GM12878 (cell line): ENCODE data around the gene SOCS1. TPM values are rescaled to one million over a fixed set of nuclear protein-coding genes. Genes with fewer than 3 reads are reported as not detected.

Experiments used
- BCL3 ChIP-seq: IDR thresholded peaks from 2 replicates; pipeline ENCODE4 v1.6.1; 2011; ENCODE audit warnings: borderline replicate concordance, low read depth, mild to moderate bottlenecking, moderate library complexity, low read length; ENCODE audit not compliant: insufficient read depth, poor library complexity, severe bottlenecking
- CHD2 ChIP-seq: IDR thresholded peaks from 2 replicates; pipeline ENCODE4 v1.6.1; 2011; ENCODE audit warnings: low read depth, low read length, improper control_type of control experiment, borderline replicate concordance
- CREM ChIP-seq: IDR thresholded peaks from 2 replicates; pipeline ENCODE4 v1.6.1; 2014; ENCODE audit warnings: antibody characterized with exemption, low read depth
- DPF2 ChIP-seq: fragments of 450-650 bp; IDR thresholded peaks from 2 replicates; pipeline ENCODE4 v1.6.1; 2017; ENCODE audit warnings: mild to moderate bottlenecking
- EGR1 ChIP-seq, 2 experiments: IDR thresholded peaks; 1 replicate in 1 of 2; 2 replicates in 1 of 2; pipeline ENCODE4 v1.6.1; 2011 to 2012; ENCODE audit warnings: low read depth in 2 of 2, low read length in 2 of 2, borderline replicate concordance in 1 of 2, mild to moderate bottlenecking in 1 of 2, moderate library complexity in 1 of 2
- FOS ChIP-seq: IDR thresholded peaks from 3 replicates; pipeline ENCODE4 v1.6.1; 2011; ENCODE audit warnings: borderline replicate concordance; ENCODE audit not compliant: insufficient read length; ENCODE audit errors: extremely low read depth
- HCFC1 ChIP-seq: fragments of 150-350 bp; IDR thresholded peaks from 2 replicates; pipeline ENCODE4 v1.6.1; 2014; ENCODE audit warnings: low read length
- IRF3 ChIP-seq: fragments of 450-650 bp; IDR thresholded peaks from 2 replicates; pipeline ENCODE4 v1.6.1; 2014; ENCODE audit warnings: mild to moderate bottlenecking
- JUND ChIP-seq: IDR thresholded peaks from 2 replicates; pipeline ENCODE4 v1.6.1; 2012; ENCODE audit warnings: low read depth, mild to moderate bottlenecking, low read length, improper control_type of control experiment, moderate library complexity
- NR2C2 ChIP-seq: IDR thresholded peaks from 2 replicates; pipeline ENCODE4 v1.6.1; 2011; ENCODE audit warnings: borderline replicate concordance, low read depth; ENCODE audit not compliant: control insufficient read depth, insufficient read length
- PKNOX1 ChIP-seq: fragments of 450-650 bp; IDR thresholded peaks from 2 replicates; pipeline ENCODE4 v1.6.1; 2016; ENCODE audit warnings: mild to moderate bottlenecking
- POLR2A ChIP-seq: IDR thresholded peaks from 2 replicates; pipeline ENCODE4 v1.6.1; 2011; ENCODE audit warnings: low read depth, mild to moderate bottlenecking, low read length
- POU2F2 ChIP-seq: IDR thresholded peaks from 3 replicates; pipeline ENCODE4 v1.6.1; 2011; ENCODE audit warnings: low read depth, mild to moderate bottlenecking, low read length, borderline replicate concordance
- RB1 ChIP-seq: fragments of 450-650 bp; formaldehyde crosslinking; IDR thresholded peaks from 2 replicates; pipeline ENCODE4 v1.6.1; 2017; ENCODE audit warnings: mild to moderate bottlenecking, borderline replicate concordance
- SP1 ChIP-seq: IDR thresholded peaks from one replicate; pipeline ENCODE4 v1.6.1; 2011; ENCODE audit warnings: low read depth, low read length
- SUZ12 ChIP-seq: fragments of 200-600 bp; sonication (generic); IDR thresholded peaks from one replicate; pipeline ENCODE4 v1.6.1; 2018; ENCODE audit warnings: antibody characterized with exemption, mild to moderate bottlenecking; ENCODE audit not compliant: unreplicated experiment
- YY1 ChIP-seq: IDR thresholded peaks from 2 replicates; pipeline ENCODE4 v1.6.1; 2011; ENCODE audit warnings: low read depth, mild to moderate bottlenecking, low read length
- ZNF592 ChIP-seq: fragments of 450-650 bp; IDR thresholded peaks from 2 replicates; pipeline ENCODE4 v1.6.1; 2017; ENCODE audit warnings: mild to moderate bottlenecking, moderate library complexity
- ZZZ3 ChIP-seq: IDR thresholded peaks from 2 replicates; pipeline ENCODE4 v1.6.1; 2011; ENCODE audit warnings: low read depth; ENCODE audit not compliant: control insufficient read depth, insufficient read length
- polyA plus RNA-seq, 11 experiments: library from polyadenylated mRNA; depleted of rRNA in 4 of 11; unstranded in 6 of 11; stranded (reverse) in 5 of 11; fragments of >200 nt; fragmentation: Nextera tagmentation in 4 of 11; fragmentation: Illumina TruSeq in 1 of 11; extraction: Ambion mirVana in 4 of 11; extraction: Trizol in 1 of 11; gene quantifications; 1 replicate in 1 of 11; 2 replicates in 10 of 11; pipeline versions ENCODE4 v1.2.1 to v1.2.3, GENCODE V29; 2011 to 2016; ENCODE audit warnings: inconsistent platforms in 2 of 11, missing spikeins in 2 of 11, low read depth in 1 of 11
- total RNA-seq, 4 experiments: library from RNA; depleted of rRNA in 3 of 4; stranded (reverse); fragments of >200 nt in 3 of 4; fragmentation: Illumina TruSeq in 1 of 4; extraction: Trizol in 1 of 4; gene quantifications; 2 replicates each; pipeline versions ENCODE4 v1.2.1 to v1.2.3, GENCODE V29; 2013 to 2021
- TF ChIP-seq, protein P1 (sequence below): fragments of 150-350 bp; IDR thresholded peaks from 2 replicates; pipeline ENCODE4 v1.6.1; 2014; ENCODE audit warnings: mild to moderate bottlenecking, low read depth, low read length

Gene SOCS1
- total and polyA plus RNA-seq, 10 of the 15 experiments (the other 5 are each of a cell fraction or from before 2014, with no cell fraction given), result 0.42 to 39.8 (median 11.2) TPM

- TF ChIP-seq HCFC1 (no peak), SP1 (no peak), YY1 (peak; percentile 49; the same call in 1 of the 2 replicates), PKNOX1 (no peak), BCL3 (no peak), ZNF592 (no peak), NR2C2 (no peak), EGR1 (IDR thresholded peaks at IDR 0.05; ENCODE audit: borderline replicate concordance in 1 of 2, low read depth in 2 of 2, low read length in 2 of 2) (0 out of 3 replicates have a peak, but pooled peaks of 1 of the 2 experiments have one; percentile 2), FOS (no peak), POLR2A (peak; percentile 71), SUZ12 (no peak), CREM (peak; percentile 6; the same call in 1 of the 2 replicates), DPF2 (peak; percentile 63; the same call in 1 of the 2 replicates), POU2F2 (no peak; the same call in 2 of the 3 replicates), JUND (no peak), ZZZ3 (no peak), IRF3 (no peak), RB1 (no peak), CHD2 (no peak)
- TF ChIP-seq, protein P1, sequence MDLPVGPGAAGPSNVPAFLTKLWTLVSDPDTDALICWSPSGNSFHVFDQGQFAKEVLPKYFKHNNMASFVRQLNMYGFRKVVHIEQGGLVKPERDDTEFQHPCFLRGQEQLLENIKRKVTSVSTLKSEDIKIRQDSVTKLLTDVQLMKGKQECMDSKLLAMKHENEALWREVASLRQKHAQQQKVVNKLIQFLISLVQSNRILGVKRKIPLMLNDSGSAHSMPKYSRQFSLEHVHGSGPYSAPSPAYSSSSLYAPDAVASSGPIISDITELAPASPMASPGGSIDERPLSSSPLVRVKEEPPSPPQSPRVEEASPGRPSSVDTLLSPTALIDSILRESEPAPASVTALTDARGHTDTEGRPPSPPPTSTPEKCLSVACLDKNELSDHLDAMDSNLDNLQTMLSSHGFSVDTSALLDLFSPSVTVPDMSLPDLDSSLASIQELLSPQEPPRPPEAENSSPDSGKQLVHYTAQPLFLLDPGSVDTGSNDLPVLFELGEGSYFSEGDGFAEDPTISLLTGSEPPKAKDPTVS, result no peak
Observed at GRCh38 chr16:11254913-11255736, 879 bp downstream of the SOCS1 start (continued).
